Measurements from ENCODE around the gene SPTB.

DNA sequence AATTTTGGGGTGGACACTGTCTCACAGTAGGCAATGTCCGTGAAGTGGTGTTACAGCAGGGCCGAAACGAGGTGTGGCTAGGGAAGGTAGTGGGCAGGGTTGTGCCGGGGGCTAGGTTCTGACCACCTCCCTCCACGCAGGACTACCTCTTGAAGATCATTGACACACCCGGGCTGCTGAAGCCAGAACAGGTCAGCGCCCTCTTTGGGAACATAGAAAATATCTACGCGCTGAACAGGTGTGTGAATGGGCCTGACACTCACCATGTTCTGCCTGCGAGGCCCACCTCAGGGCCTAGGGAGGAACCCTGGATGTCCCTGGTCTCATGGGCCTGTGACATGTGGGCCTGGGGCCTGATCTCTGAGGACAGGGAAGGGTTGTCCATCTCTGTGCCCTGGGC, 150.9 kb downstream of the SPTB start:
- TF ChIP-seq, protein P1, sequence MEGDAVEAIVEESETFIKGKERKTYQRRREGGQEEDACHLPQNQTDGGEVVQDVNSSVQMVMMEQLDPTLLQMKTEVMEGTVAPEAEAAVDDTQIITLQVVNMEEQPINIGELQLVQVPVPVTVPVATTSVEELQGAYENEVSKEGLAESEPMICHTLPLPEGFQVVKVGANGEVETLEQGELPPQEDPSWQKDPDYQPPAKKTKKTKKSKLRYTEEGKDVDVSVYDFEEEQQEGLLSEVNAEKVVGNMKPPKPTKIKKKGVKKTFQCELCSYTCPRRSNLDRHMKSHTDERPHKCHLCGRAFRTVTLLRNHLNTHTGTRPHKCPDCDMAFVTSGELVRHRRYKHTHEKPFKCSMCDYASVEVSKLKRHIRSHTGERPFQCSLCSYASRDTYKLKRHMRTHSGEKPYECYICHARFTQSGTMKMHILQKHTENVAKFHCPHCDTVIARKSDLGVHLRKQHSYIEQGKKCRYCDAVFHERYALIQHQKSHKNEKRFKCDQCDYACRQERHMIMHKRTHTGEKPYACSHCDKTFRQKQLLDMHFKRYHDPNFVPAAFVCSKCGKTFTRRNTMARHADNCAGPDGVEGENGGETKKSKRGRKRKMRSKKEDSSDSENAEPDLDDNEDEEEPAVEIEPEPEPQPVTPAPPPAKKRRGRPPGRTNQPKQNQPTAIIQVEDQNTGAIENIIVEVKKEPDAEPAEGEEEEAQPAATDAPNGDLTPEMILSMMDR (IDR thresholded peaks at IDR 0.05; ENCODE audit: insufficient read depth, low read length, poor library complexity, severe bottlenecking) = no peak
- no peak for TF ChIP-seq EZH2phosphoT487 (conservative IDR thresholded peaks at IDR 0.05; ENCODE audit: low read length)

Data from SU-DHL-6 (cell line).